HepG2 (cell line): ENCODE results near the gene ADAMTS15. TPM values are rescaled to one million over a fixed set of nuclear protein-coding genes. Genes with fewer than 3 reads are reported as not detected.

Experiments
- ATAC-seq: fragments of 200-7000 bp; cut with Tn5 transposase; 3 replicates; pipeline ENCODE4 v1.9.1; 2020; ENCODE audit warnings: mild to moderate bottlenecking, moderate library complexity
- BruUV-seq: library from RNA; stranded (reverse); fragments of 400-500 nt; replicated peaks from 2 replicates; lab custom pipeline; 2021; lab: Mats Ljungman, UMichigan
- CTCF ChIA-PET: fragments of 300-600 bp; formaldehyde crosslinking; extraction: SDS; loops from one replicate; lab custom pipeline; 2021; ENCODE audit warnings: low total read pairs, inconsistent platforms, low intra/inter-chr PET ratio; lab: Yijun Ruan, JAX
- POLR2A ChIA-PET: fragments of 350-600 bp; sonication (Branson Sonifier 250); formaldehyde crosslinking; loops from one replicate; lab custom pipeline; 2020; ENCODE audit warnings: antibody characterized with exemption, inconsistent platforms; lab: Yijun Ruan, JAX
- DNase-seq: peaks from one replicate; pipeline ENCODE4 v3.0.0-alpha.2; 2015; ENCODE audit warnings: low spot score
- FAIRE-seq: peaks from 3 replicates; lab custom pipeline; 2011; peaks lifted over from hg19 to GRCh38; lab: Jason Lieb, UNC
- H2AFZ ChIP-seq: one replicate; pipeline ENCODE4 v1.6.1; 2011; ENCODE audit warnings: low read length, inconsistent platforms
- H3K27ac ChIP-seq: fragments of 300-600 bp; 3 replicates; pipeline ENCODE4 v1.8.0; 2011; ENCODE audit warnings: mixed run types, mild to moderate bottlenecking, mixed read lengths, low read length, inconsistent platforms; ENCODE audit not compliant: insufficient read depth; ENCODE audit errors: extremely low read length
- H3K27me3 ChIP-seq, 2 experiments: fragments of 200-600 bp in 1 of 2; 2 replicates in 1 of 2; 3 replicates in 1 of 2; pipeline versions ENCODE4 v1.6.0 to v1.8.0; 2011; ENCODE audit warnings: low read length in 2 of 2, mild to moderate bottlenecking in 2 of 2, moderate library complexity in 2 of 2, inconsistent platforms in 1 of 2; ENCODE audit not compliant: insufficient read depth in 2 of 2, control insufficient read depth in 1 of 2
- H3K36me3 ChIP-seq, 2 experiments: fragments of 200-600 bp in 1 of 2; replicated peaks in 1 of 2; 2 replicates in 1 of 2; 3 replicates in 1 of 2; pipeline versions ENCODE4 v1.5.1 to v1.8.0; 2011; ENCODE audit warnings: low read length in 2 of 2, inconsistent platforms in 1 of 2; ENCODE audit not compliant: insufficient read depth in 2 of 2, control insufficient read depth in 1 of 2
- H3K4me1 ChIP-seq: 2 replicates; pipeline ENCODE4 v1.5.1; 2012; ENCODE audit warnings: low read length, inconsistent platforms; ENCODE audit not compliant: insufficient read depth
- H3K4me2 ChIP-seq: 2 replicates; pipeline ENCODE4 v1.6.0; 2011; ENCODE audit warnings: low read depth, low read length, inconsistent platforms
- H3K4me3 ChIP-seq, 3 experiments: fragments of 200-600 bp in 1 of 3; sonication (generic), shearing (Covaris generic) in 1 of 3; replicated peaks in 1 of 3; 2 replicates each; pipeline ENCODE4 v1.5.1; 2011 to 2016; ENCODE audit warnings: low read length in 3 of 3, inconsistent platforms in 2 of 3, low read depth in 2 of 3, mild to moderate bottlenecking in 2 of 3, control low read depth in 1 of 3, mixed read lengths in 1 of 3; ENCODE audit not compliant: insufficient read depth in 1 of 3
- H3K79me2 ChIP-seq: one replicate; pipeline ENCODE4 v1.6.1; 2011; ENCODE audit warnings: low read length, inconsistent platforms; ENCODE audit not compliant: insufficient read depth
- H3K9ac ChIP-seq: 2 replicates; pipeline ENCODE4 v1.6.0; 2011; ENCODE audit warnings: mild to moderate bottlenecking, low read depth, low read length, inconsistent platforms; ENCODE audit not compliant: insufficient read depth
- H3K9me3 ChIP-seq: 2 replicates; pipeline ENCODE4 v1.5.1; 2012; ENCODE audit warnings: mild to moderate bottlenecking, low read length
- H4K20me1 ChIP-seq: 2 replicates; pipeline ENCODE4 v1.6.0; 2011; ENCODE audit warnings: inconsistent platforms, mild to moderate bottlenecking, low read length, moderate library complexity; ENCODE audit not compliant: insufficient read depth
- BRD4 ChIP-seq: sonication (generic); formaldehyde crosslinking; IDR thresholded peaks from 2 replicates; pipeline ENCODE4 v1.4.0; 2020; ENCODE audit warnings: missing genetic modification reagents
- FOXO4 ChIP-seq: sonication (generic); formaldehyde crosslinking; conservative IDR thresholded peaks from 2 replicates; pipeline ENCODE4 v1.8.1; 2023; ENCODE audit warnings: missing genetic modification reagents
- HHEX ChIP-seq: IDR thresholded peaks from 2 replicates; pipeline ENCODE4 v1.6.1; 2016; ENCODE audit warnings: control low read depth
- JDP2 ChIP-seq: sonication (generic); formaldehyde crosslinking; IDR thresholded peaks from 2 replicates; pipeline ENCODE4 v1.8.1; 2022; ENCODE audit warnings: missing genetic modification reagents, borderline replicate concordance
- NFYC ChIP-seq: IDR thresholded peaks from 2 replicates; pipeline ENCODE4 v1.6.1; 2016; ENCODE audit warnings: missing genetic modification reagents, missing compliant biosample characterization
- RCOR2 ChIP-seq: IDR thresholded peaks from 2 replicates; pipeline ENCODE4 v1.6.1; 2016; ENCODE audit warnings: missing biosample characterization, missing genetic modification reagents
- XBP1 ChIP-seq: sonication (generic); formaldehyde crosslinking; IDR thresholded peaks from 2 replicates; pipeline ENCODE4 v1.5.0; 2020; ENCODE audit warnings: missing genetic modification reagents
- ZBTB46 ChIP-seq: sonication (generic); formaldehyde crosslinking; IDR thresholded peaks from 2 replicates; pipeline ENCODE4 v1.4.0; 2020; ENCODE audit warnings: mild to moderate bottlenecking, missing genetic modification reagents, borderline replicate concordance
- ZNF101 ChIP-seq: sonication (generic); formaldehyde crosslinking; IDR thresholded peaks from 2 replicates; pipeline ENCODE4 v1.4.0; 2020; ENCODE audit warnings: mild to moderate bottlenecking, low read depth, missing genetic modification reagents, borderline replicate concordance
- ZNF264 ChIP-seq: sonication (generic); formaldehyde crosslinking; IDR thresholded peaks from 2 replicates; pipeline ENCODE4 v1.4.0; 2020; ENCODE audit warnings: missing genetic modification reagents
- ZNF562 ChIP-seq: sonication (generic); formaldehyde crosslinking; IDR thresholded peaks from 2 replicates; pipeline ENCODE4 v1.8.0; 2022; ENCODE audit warnings: missing genetic modification reagents, borderline replicate concordance
- ZNF660 ChIP-seq: sonication (generic); formaldehyde crosslinking; IDR thresholded peaks from 2 replicates; pipeline ENCODE4 v1.5.1; 2020; ENCODE audit warnings: mild to moderate bottlenecking, low read depth, missing genetic modification reagents, borderline replicate concordance
- ZNF768 ChIP-seq: sonication (generic); formaldehyde crosslinking; IDR thresholded peaks from 2 replicates; pipeline ENCODE4 v1.4.0; 2020; ENCODE audit warnings: missing genetic modification reagents
- WGBS: methylation state at CpG from one replicate; pipeline ENCODE4 v1.1.6; 2017; ENCODE audit warnings: low lambda C conversion rate; 5-methylcytosine and 5-hydroxymethylcytosine counted together
- in situ Hi-C: cut with HindIII; loops from 2 replicates; pipeline ENCODE4 v1.10.0; 2017; ENCODE audit warnings: low pct_unique_long_range_greater_than_20kb; ENCODE audit not compliant: extremely low pct_ligation_motif_present
- intact Hi-C: fragments of 100-400 bp; cut with micrococcal nuclease; formaldehyde crosslinking; loops from one replicate; pipeline ENCODE4 v1.10.0; 2022; ENCODE audit not compliant: unreplicated experiment
- polyA plus RNA-seq, 8 experiments: library from polyadenylated mRNA; depleted of rRNA in 3 of 8; stranded (reverse) in 7 of 8; unstranded in 1 of 8; fragments of >200 nt; fragmentation: Illumina TruSeq in 4 of 8; extraction: Trizol in 4 of 8; gene quantifications; 2 replicates each; pipeline versions ENCODE4 v1.2.1 to v1.2.3, GENCODE V29; 2011 to 2016; ENCODE audit warnings: low read depth in 4 of 8, missing spikeins in 1 of 8, mixed read lengths in 1 of 8; ENCODE audit not compliant: insufficient read depth in 1 of 8
- total RNA-seq, 5 experiments: library from RNA; depleted of rRNA; stranded (reverse); fragments of >200 nt; fragmentation: Illumina TruSeq; extraction: Trizol; gene quantifications; 2 replicates each; pipeline ENCODE4 v1.2.3, GENCODE V29; 2016; ENCODE audit warnings: low read depth in 1 of 5
- TF ChIP-seq, protein P1 (sequence below): sonication (generic); formaldehyde crosslinking; IDR thresholded peaks from 2 replicates; pipeline ENCODE4 v1.8.0; 2022; ENCODE audit warnings: missing genetic modification reagents, mild to moderate bottlenecking, borderline replicate concordance
- TF ChIP-seq, protein P2 (sequence below): sonication (generic); formaldehyde crosslinking; conservative IDR thresholded peaks from 2 replicates; pipeline ENCODE4 v1.8.0; 2022; ENCODE audit warnings: mild to moderate bottlenecking, moderate library complexity, missing genetic modification reagents
- TF ChIP-seq, protein P3 (sequence below): IDR thresholded peaks from 2 replicates; pipeline ENCODE4 v1.6.1; 2016
- TF ChIP-seq, protein P4 (sequence below): sonication (generic); formaldehyde crosslinking; IDR thresholded peaks from 2 replicates; pipeline ENCODE4 v1.4.0; 2020; ENCODE audit warnings: mild to moderate bottlenecking, missing genetic modification reagents

Gene ADAMTS15
- total and polyA plus RNA-seq, 2 of the 13 experiments (the other 11 are each of a cell fraction or from before 2014, with no cell fraction given), result 0.01 to 0.02 TPM

GRCh38 chr11:130415731-130416529 is 32.5 kb upstream of the ADAMTS15 start:
- Histone ChIP-seq H3K79me2 (no peaks in the 10 kb centered on the region), H3K4me2 (no peak overlapping the region), H3K36me3 (no peaks in the 10 kb centered on the region), H3K27ac (no peak overlapping the region), H3K4me1 (no peaks in the 10 kb centered on the region), H3K9ac (no peak overlapping the region), H3K4me3 (no peak overlapping the region), H2AFZ (no peak overlapping the region), H4K20me1 (no peaks in the 10 kb centered on the region), H3K27me3 (peaks cover 12 to 84% of the 10 kb centered on the region in 2 experiments; a peak in 3 of 5 replicates), H3K9me3 (no peaks in the 10 kb centered on the region)
- 63% methylated on average over 19 of the region's 37 CpGs for WGBS
- intact Hi-C loops, result no loop called here
- ChIA-PET POLR2A (no interaction called here), CTCF (no interaction called here)
- no peak for FAIRE-seq
- BruUV-seq, result no TSS peak
- peak; percentile 52 for ATAC-seq
- in situ Hi-C loops, result no loop called here
- no peak for DNase-seq
- TF ChIP-seq, protein P1, sequence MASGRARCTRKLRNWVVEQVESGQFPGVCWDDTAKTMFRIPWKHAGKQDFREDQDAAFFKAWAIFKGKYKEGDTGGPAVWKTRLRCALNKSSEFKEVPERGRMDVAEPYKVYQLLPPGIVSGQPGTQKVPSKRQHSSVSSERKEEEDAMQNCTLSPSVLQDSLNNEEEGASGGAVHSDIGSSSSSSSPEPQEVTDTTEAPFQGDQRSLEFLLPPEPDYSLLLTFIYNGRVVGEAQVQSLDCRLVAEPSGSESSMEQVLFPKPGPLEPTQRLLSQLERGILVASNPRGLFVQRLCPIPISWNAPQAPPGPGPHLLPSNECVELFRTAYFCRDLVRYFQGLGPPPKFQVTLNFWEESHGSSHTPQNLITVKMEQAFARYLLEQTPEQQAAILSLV (CRISPR knock-in tag), result no peak
- no peak for TF ChIP-seq ZNF101 (CRISPR knock-in tag)
- TF ChIP-seq, protein P2, sequence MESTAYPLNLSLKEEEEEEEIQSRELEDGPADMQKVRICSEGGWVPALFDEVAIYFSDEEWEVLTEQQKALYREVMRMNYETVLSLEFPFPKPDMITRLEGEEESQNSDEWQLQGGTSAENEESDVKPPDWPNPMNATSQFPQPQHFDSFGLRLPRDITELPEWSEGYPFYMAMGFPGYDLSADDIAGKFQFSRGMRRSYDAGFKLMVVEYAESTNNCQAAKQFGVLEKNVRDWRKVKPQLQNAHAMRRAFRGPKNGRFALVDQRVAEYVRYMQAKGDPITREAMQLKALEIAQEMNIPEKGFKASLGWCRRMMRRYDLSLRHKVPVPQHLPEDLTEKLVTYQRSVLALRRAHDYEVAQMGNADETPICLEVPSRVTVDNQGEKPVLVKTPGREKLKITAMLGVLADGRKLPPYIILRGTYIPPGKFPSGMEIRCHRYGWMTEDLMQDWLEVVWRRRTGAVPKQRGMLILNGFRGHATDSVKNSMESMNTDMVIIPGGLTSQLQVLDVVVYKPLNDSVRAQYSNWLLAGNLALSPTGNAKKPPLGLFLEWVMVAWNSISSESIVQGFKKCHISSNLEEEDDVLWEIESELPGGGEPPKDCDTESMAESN (CRISPR knock-in tag), result no peak
- no peak for TF ChIP-seq NFYC (CRISPR knock-in tag)
- TF ChIP-seq, protein P3, sequence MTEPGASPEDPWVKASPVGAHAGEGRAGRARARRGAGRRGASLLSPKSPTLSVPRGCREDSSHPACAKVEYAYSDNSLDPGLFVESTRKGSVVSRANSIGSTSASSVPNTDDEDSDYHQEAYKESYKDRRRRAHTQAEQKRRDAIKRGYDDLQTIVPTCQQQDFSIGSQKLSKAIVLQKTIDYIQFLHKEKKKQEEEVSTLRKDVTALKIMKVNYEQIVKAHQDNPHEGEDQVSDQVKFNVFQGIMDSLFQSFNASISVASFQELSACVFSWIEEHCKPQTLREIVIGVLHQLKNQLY (CRISPR knock-in tag), result no peak
- TF ChIP-seq BRD4 (CRISPR knock-in tag), result no peak
- no peak for TF ChIP-seq ZNF264
- TF ChIP-seq JDP2 (CRISPR knock-in tag), result no peak
- no peak for TF ChIP-seq FOXO4 (CRISPR knock-in tag)
- TF ChIP-seq RCOR2 (CRISPR knock-in tag), result no peak
- no peak for TF ChIP-seq ZNF562 (CRISPR knock-in tag)
- TF ChIP-seq ZBTB46 (CRISPR knock-in tag), result no peak
- no peak for TF ChIP-seq HHEX (CRISPR knock-in tag)
- TF ChIP-seq ZNF768 (CRISPR knock-in tag), result no peak
- no peak for TF ChIP-seq XBP1 (CRISPR knock-in tag)
- no peak for TF ChIP-seq ZNF660 (CRISPR knock-in tag)
- TF ChIP-seq, protein P4, sequence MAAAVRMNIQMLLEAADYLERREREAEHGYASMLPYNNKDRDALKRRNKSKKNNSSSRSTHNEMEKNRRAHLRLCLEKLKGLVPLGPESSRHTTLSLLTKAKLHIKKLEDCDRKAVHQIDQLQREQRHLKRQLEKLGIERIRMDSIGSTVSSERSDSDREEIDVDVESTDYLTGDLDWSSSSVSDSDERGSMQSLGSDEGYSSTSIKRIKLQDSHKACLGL (CRISPR knock-in tag), result no peak
